Putamen (tissue), 1 donor: ENCODE results near the gene GADD45GIP1.
"Not testable (repeated sequence)": the region's sequence is repeated elsewhere in the genome, so short reads cannot be mapped to it uniquely, and the experiment has no call there.

Source experiments
- DNase-seq: peaks from one replicate; pipeline ENCODE4 v3.0.0-alpha.2; 2016; ENCODE audit warnings: low spot score

Gene GADD45GIP1

DNA sequence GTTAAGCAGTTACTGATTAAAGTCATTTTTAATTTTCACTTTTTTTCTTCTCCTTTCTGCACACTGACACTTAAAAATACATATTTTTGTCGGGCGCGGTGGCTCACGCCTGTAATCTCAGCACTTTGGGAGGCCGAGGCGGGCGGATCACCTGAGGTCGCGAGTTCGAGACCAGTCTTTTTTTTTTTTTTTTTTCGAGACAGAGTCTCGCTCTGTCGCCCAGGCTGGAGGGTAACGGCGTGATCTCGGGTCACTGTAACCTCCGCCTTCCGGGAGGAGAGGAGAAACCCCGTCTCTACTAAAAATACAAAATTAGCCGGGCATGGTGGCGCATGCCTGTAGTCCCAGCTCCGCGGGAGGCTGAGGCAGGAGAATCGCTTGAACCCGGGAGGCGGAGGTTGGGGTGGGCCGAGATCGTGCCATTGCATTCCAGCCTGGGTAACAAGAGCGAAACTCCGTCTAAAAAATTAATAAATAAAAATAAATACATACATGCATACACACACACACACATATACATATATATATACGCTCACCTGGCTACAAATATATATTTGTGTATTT lies 448 bp upstream of the GADD45GIP1 start:
- DNase-seq: not testable (repeated sequence)

DNA sequence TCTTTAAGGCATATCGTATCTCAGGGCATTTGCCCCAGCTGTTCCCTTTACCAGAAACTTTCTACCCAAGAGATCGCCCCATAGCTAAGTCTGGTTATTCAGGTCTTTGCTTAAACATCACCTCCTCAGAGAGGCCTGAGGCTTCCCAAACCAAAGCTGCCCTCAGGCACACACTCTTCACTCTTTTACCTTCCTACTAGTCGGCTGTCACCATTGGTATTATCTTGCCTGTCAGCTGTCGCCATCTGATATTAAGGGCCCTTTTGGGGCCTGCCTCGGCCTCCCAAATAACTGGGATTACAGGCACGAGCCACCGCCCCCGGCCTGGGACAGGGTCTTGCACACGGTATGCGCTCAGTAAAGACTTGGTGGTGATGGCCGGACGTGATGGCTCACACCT lies 1.0 kb downstream of the GADD45GIP1 start:
- DNase-seq: no peak

- not testable (repeated sequence) for DNase-seq
These were observed 1.4 kb downstream of the GADD45GIP1 start for GRCh38 chr19:12955575-12955974.

- no peak for DNase-seq
These were observed 2.4 kb downstream of the GADD45GIP1 start for GRCh38 chr19:12954612-12954962.

DNA sequence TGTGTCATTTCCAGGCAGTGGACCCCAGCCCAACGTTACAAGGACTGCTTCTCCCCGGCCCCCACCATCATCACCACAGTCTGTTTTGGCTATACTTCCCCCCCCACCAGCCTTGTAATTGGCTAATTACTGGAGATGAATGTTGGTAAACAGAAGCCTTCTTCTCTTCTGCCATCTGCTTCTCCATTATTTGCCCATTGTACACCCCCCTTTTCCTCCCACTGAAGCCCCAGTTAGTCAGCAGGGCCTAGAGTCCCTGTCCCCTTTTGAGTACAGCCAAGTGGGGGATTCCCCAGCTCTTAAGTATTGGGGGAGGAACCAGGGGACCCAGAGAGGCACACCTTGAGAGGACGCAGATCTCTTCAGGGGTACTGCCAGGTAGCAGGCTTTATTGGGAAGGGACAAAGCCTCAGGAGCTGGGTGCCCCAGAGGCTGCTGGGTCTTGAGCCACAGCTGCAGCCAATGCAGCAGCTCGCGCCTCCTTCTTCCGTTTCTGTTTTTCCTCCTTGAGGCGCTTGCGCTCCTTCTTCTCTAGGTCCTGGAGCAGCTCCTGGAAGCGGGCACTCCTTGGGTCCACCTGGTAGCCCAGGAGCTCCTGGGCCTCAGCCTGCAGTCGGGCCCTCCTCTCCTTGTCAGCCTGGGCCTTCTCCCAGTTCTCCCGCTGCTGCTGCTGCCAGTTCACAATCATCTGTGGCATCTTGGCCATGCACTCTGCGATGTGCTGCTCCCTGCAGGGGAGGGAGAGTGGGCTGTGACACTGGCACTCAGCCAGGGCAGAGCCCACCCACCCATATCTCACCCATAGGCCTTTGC lies 3.0 kb downstream of the GADD45GIP1 start:
- DNase-seq: no peak

DNA sequence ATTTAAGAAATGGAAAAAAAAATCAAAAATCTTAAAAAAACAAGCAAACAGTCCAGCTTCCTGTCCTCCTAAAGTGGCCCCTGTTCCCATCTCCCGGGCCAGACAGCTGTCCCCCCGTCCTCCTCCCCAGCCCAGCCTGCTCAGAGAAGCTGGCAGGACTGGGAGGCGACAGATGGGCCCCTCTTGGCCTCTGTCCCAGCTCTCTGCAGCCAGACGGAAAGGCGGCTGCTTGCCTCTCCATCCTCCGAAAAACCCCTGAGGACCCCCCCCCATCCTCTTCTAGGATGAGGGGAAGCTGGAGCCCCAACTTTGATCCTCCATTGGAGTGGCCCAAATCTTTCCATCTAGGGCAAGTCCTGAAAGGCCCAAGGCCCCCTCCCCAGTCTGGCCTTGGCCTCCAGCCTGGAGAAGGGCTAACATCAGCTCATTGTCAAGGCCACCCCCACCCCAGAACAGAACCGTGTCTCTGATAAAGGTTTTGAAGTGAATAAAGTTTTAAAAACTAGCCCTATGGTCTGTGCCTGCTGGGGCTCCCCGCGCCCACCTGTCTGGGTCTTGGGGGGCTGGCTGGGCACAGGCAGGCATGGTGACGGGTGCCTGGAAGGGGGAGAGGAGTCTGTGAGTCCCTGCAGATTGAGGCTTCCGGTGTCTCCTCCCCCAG lies 3.8 kb downstream of the GADD45GIP1 start:
- peak; percentile 67 for DNase-seq

GRCh38 chr19:12952488-12953137 lies 4.4 kb downstream of the GADD45GIP1 start:
- DNase-seq: no peak

DNA sequence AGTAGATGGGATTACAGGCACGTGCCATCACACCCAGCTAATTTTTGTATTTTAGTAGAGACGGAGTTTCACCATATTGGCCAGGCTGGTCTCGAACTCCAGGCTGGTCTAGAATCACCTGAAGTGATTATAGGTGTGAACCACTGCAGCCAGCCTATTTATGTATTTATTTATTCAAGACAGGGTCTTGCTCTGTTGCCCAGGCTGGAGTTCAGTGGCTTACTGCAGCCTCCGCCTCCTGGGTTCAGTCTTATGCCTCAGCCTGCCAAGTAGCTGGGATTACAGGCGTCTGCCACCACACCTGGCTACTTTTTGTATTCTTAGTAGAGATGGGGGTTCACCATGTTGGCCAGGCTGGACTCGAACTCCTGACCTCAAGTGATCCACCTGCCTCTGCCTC lies 5.0 kb downstream of the GADD45GIP1 start:
- not testable (repeated sequence) for DNase-seq

- DNase-seq: no peak
These were observed 7.4 kb downstream of the GADD45GIP1 start for GRCh38 chr19:12949363-12950283.

DNA sequence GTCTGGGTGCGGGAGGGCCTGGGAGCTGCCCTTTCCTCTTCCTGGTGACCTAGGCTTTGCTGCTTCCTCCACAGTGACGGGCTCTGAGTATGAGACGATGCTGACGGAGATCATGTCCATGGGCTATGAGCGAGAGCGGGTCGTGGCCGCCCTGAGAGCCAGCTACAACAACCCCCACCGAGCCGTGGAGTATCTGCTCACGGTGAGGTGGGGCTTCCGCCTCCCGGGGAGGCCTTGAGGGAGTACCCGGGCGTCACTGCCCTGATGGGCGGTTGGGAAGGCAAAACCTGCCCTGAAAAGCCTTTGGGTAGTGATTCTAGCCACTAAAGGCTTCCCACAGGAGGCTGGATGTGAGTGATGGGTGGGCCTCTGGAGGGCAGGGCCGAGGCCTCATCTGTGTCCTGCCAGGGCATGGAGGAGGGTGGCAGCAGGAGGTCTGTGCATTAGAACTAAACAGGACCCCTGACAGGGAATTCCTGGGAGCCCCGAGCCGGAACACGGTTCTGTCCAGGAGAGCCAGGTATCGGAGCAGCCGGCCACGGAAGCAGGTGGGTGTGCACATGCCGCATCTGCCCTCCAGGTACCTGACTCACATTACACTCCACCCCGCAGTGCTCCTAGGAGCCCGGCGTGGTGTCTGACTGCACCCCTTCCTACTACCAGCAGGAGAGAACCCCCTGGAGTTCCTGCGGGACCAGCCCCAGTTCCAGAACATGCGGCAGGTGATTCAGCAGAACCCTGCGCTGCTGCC lies 8.2 kb downstream of the GADD45GIP1 start:
- DNase-seq: no peak

DNA sequence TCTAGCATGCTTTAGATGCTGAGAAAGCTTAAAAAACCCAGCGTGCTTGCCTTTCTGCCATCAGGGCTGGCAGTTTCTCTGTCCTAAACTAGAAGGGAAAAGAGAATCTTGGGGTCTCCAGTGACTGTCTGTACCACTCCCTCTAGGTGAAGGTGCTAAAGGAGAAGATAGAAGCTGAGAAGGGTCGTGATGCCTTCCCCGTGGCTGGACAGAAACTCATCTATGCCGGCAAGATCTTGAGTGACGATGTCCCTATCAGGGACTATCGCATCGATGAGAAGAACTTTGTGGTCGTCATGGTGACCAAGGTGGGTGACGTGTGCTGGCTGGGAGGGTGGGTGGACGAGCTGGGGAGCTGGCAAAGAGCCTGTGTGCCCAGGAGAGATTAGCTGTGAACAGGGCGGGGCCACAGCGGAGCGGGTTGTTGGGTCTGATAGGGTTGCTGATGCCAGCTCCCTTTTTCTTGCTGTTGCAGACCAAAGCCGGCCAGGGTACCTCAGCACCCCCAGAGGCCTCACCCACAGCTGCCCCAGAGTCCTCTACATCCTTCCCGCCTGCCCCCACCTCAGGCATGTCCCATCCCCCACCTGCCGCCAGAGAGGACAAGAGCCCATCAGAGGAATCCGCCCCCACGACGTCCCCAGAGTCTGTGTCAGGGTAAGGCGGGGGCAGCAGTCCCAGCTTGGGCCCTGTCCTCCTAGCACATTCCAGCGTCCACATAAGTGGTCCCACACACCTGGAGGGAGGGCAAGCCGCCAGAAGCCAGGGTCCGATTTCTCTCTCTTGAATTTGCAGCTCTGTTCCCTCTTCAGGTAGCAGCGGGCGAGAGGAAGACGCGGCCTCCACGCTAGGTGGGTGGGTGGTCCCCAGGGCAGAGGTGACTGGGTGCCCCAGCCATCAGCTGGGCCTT lies 9.1 kb downstream of the GADD45GIP1 start:
- DNase-seq: no peak

- no peak for DNase-seq
These were observed 10.1 kb downstream of the GADD45GIP1 start for GRCh38 chr19:12946731-12947496.

GRCh38 chr19:12946092-12946721 lies 10.8 kb downstream of the GADD45GIP1 start:
- DNase-seq: no peak

DNA sequence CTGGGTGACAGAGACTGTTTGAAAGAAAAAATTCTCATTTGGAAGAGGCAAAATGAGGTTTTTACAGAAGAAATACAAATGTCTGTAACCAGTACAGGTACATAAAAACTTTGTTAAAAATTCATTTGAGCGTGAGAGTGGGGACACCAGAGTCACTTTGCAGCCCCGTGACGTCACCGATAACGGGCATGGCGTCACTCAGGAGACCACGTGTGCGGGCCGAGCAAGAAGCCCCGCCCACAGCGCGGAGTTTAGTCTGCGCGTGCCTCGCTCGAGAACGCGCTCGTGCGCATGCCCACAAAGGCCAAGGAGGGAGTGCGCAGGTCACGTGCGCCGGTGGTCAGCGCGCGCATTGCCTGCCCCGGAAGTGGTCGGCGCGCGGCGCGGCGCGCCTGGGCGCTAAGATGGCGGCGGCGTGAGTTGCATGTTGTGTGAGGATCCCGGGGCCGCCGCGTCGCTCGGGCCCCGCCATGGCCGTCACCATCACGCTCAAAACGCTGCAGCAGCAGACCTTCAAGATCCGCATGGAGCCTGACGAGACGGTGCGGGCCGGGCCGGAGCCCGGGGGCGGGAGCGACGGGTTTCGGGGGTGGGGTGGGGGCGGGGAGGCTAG lies 11.4 kb downstream of the GADD45GIP1 start, which contains the start of gene RAD23A:
Gene RAD23A, plus strand, starts transcription at position 384 of the 613 bp plus-strand sequence. Its CDS starts 87 bp downstream, at position 471.
- peak; percentile 91 for DNase-seq

GRCh38 chr19:12944104-12944674 lies 12.8 kb downstream of the GADD45GIP1 start:
- DNase-seq: no peak

DNA sequence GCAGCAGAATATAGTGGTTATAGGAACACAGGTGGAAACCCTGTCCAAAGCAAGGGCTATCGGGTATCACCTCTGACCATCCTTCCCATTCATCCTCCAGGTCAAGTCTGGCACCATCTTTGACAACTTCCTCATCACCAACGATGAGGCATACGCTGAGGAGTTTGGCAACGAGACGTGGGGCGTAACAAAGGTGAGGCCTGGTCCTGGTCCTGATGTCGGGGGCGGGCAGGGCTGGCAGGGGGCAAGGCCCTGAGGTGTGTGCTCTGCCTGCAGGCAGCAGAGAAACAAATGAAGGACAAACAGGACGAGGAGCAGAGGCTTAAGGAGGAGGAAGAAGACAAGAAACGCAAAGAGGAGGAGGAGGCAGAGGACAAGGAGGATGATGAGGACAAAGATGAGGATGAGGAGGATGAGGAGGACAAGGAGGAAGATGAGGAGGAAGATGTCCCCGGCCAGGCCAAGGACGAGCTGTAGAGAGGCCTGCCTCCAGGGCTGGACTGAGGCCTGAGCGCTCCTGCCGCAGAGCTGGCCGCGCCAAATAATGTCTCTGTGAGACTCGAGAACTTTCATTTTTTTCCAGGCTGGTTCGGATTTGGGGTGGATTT lies 13.5 kb downstream of the GADD45GIP1 start:
- no peak for DNase-seq

- no peak for DNase-seq
These were observed 16.1 kb downstream of the GADD45GIP1 start for GRCh38 chr19:12940897-12941296.
